IPS DF 6.9 (cell line): Measurements from ENCODE around the gene NR4A3.

Experiments
- DNase-seq: peaks from one replicate; pipeline ENCODE4 v3.0.0-alpha.2; 2013; ENCODE audit warnings: low read depth, low spot score
- H3K27ac ChIP-seq: one replicate; pipeline ENCODE4 v1.5.1; 2013; ENCODE audit warnings: low read length, control low read depth
- H3K27me3 ChIP-seq: 2 replicates; pipeline ENCODE4 v1.6.1; 2013; ENCODE audit warnings: mild to moderate bottlenecking, low read length; ENCODE audit not compliant: control insufficient read depth, insufficient read depth
- H3K36me3 ChIP-seq: 2 replicates; pipeline ENCODE4 v1.6.1; 2013; ENCODE audit warnings: low read length; ENCODE audit not compliant: control insufficient read depth, insufficient read depth
- H3K4me1 ChIP-seq: 2 replicates; pipeline ENCODE4 v1.6.1; 2013; ENCODE audit warnings: low read length; ENCODE audit not compliant: control insufficient read depth, insufficient read depth
- H3K4me3 ChIP-seq: 2 replicates; pipeline ENCODE4 v1.5.1; 2013; ENCODE audit warnings: mild to moderate bottlenecking, low read length
- H3K9me3 ChIP-seq: 2 replicates; pipeline ENCODE4 v1.6.1; 2013; ENCODE audit warnings: low read length, inconsistent platforms; ENCODE audit not compliant: control insufficient read depth, insufficient read depth
- WGBS: extraction: QIAGEN DNeasy Blood & Tissue Kit; methylation state at CpG from one replicate; pipeline ENCODE4 v1.1.7; 2013; ENCODE audit warnings: mixed read lengths, missing lambda C conversion rate; ENCODE audit not compliant: insufficient read length, insufficient coverage; 5-methylcytosine and 5-hydroxymethylcytosine counted together

Gene NR4A3

DNA sequence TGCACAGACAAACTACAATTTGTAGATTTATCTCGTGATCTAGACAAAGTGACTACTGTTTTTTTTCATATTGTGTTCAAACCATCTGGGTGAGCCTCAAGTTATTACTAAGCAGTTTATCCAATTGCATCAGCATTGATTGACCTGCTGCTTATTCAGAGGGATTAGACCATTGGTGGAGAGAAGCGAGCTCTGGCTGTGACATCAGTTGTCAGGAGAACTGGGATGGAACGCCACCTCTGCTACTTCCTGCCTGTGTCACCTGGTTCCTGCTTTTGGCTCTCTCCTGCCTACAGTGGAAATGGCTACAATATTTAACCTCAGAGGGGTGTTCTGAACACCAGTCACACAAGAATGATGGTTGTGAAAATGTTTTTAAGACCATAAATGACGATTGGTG, 12.1 kb downstream of the NR4A3 start:
- H3K27me3 ChIP-seq = peaks cover 13% of the 10 kb centered on the region
- WGBS = no CpG with 5 or more reads among the region's 4 CpGs
- no peak for DNase-seq

DNA sequence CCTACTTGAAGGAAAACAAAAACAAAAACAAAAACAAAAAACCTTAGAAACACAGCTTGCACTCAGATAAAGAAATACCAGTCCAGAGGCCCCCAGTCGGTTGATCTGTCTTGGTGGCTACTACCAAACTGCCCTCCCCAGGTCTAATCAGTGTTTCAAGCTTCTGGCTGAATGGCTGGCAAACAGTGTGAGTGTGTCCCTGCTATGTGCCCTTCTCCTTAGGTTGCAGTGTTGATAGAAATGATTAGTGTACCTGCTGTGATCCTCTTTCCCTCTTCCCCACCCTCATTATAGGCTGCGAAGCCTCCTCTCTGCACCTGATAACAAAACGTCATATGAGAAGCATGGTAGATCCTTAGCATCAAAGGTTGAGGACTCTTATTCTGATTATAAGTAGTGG, 12.8 kb downstream of the NR4A3 start:
- no peak for DNase-seq
- Histone ChIP-seq H3K27ac (no peak overlapping the region), H3K9me3 (no peaks in the 10 kb centered on the region), H3K4me1 (no peaks in the 10 kb centered on the region), H3K36me3 (no peaks in the 10 kb centered on the region), H3K4me3 (no peak overlapping the region), H3K27me3 (peaks cover 6% of the 10 kb centered on the region)
- no CpG with 5 or more reads among the region's 3 CpGs for WGBS

More for the DNA sequence above, 12.1 kb downstream of the NR4A3 start:
- 0 out of 2 replicates have a peak, but pooled peaks cover 1% of the 10 kb centered on the region for H3K4me1 ChIP-seq
- no peak overlapping the region for H3K4me3 ChIP-seq
- no peak overlapping the region for H3K27ac ChIP-seq
- no peaks in the 10 kb centered on the region for H3K9me3 ChIP-seq
- H3K36me3 ChIP-seq = no peaks in the 10 kb centered on the region

DNA sequence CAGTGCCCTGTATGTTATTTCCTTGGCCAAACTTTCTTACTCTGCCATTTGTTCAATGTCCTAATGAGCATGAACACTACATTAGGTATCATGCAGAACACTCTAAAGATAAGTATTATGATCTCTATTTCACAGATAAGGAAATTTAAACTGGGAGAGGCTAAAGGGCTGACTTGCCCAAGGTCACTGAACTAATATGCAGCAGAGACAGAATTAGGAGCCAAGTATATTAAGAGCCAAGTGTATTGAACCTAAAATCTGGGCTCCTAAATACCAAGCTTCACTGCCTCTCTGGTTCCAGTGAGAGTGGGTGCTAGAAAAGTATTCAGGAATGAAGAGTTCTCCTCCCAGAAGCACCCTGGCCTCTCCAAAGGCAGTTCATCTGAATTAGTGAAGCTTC, 13.5 kb downstream of the NR4A3 start:
- H3K4me1 ChIP-seq = no peaks in the 10 kb centered on the region
- H3K27ac ChIP-seq = no peak overlapping the region
- H3K9me3 ChIP-seq = no peaks in the 10 kb centered on the region
- no peaks in the 10 kb centered on the region for H3K36me3 ChIP-seq
- no peak overlapping the region for H3K4me3 ChIP-seq
- DNase-seq = no peak
- H3K27me3 ChIP-seq = no peaks in the 10 kb centered on the region

DNA sequence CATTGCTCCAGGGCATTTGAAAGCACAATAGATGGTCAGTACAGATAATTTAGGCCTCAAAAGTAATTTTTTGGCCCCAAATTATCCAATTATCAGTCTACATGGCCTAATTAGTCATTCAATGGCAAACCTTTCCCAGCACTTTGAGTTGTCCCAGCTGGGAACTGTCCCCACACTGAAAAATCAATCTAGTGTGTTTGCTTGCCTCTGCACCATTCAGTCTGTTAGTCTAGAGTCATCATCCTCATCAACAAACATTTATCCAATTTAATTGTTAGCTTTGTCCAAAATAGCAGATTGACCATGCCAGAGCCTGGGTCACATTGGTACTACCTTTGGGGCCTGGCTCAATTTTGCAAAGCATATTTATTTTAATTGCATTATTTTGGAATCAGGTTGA, 13.9 kb downstream of the NR4A3 start:
- DNase-seq = no peak
- H3K4me3 ChIP-seq = no peak overlapping the region
- no peaks in the 10 kb centered on the region for H3K4me1 ChIP-seq
- H3K36me3 ChIP-seq = no peaks in the 10 kb centered on the region
- no peak overlapping the region for H3K27ac ChIP-seq
- H3K27me3 ChIP-seq = no peaks in the 10 kb centered on the region
- no peaks in the 10 kb centered on the region for H3K9me3 ChIP-seq

DNA sequence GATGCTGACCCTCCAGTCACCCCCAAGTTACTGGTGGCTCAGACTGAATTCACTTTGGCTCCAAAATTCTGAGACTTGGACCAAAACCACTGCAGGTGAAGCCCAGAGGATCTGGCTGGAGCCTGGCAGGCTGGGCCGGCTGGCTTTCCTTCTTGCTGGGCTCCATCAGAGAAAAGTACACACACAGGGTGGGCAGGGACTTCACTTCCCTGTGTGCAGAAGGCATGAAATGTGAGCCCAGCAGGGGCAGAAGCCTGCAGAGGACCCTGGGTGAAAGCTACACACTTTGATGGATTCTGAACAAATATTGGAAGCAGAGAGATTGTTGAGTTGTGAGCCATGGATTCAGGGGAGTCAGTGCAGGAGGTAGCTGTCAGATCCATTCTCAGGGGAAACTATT, 18.4 kb downstream of the NR4A3 start:
- Histone ChIP-seq H3K4me1 (no peaks in the 10 kb centered on the region), H3K9me3 (no peaks in the 10 kb centered on the region), H3K36me3 (no peaks in the 10 kb centered on the region), H3K4me3 (no peak overlapping the region), H3K27ac (no peak overlapping the region), H3K27me3 (no peaks in the 10 kb centered on the region)
- no peak for DNase-seq
- no CpG with 5 or more reads among the region's 1 CpG for whole genome bisulfite sequencing

DNA sequence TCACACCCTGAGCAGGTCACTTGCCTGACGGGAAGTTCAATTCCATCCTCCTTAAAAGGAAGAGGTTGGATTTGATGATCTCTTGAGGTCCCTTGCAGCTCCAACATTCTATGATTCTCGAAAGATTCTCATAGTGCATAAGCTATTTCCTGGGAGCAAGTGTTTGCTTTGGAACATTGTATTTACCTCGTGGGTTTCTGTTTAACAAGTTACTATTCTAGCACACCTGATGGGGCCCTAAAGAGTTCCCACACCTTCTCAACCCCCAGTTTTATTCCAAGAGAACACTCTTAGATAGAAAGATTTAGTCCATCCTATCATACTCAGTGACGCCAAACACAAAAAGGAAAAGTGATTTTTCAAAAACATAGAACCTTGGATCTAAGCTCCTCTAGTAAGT, 23.4 kb downstream of the NR4A3 start:
- WGBS = no CpG with 5 or more reads among the region's 4 CpGs
- Histone ChIP-seq H3K27me3 (no peaks in the 10 kb centered on the region), H3K27ac (no peak overlapping the region), H3K9me3 (no peaks in the 10 kb centered on the region), H3K4me1 (no peaks in the 10 kb centered on the region), H3K36me3 (no peaks in the 10 kb centered on the region), H3K4me3 (no peak overlapping the region)
- no peak for DNase-seq

DNA sequence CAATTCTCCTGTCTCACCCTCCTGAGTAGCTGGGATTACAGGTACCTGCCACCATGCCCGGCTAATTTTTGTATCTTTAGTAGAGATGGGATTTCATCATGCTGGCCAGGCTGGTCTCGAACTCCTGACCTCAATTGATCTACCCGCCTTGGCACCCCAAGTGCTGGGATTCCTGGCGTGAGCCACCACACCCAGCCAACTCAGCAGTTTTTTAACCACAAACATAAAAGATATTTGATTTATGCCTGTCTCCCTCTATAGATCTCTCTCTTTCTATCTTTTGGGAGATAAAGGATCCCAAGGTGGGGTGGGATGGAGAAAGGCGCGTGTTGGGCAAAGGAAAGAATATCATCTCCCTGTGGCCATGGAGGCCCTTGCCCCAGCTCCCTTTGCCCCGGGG, 26.8 kb downstream of the NR4A3 start:
- Histone ChIP-seq H3K27me3 (no peaks in the 10 kb centered on the region), H3K4me1 (no peaks in the 10 kb centered on the region), H3K36me3 (no peaks in the 10 kb centered on the region), H3K4me3 (no peak overlapping the region), H3K9me3 (no peaks in the 10 kb centered on the region), H3K27ac (no peak overlapping the region)
- no CpG with 5 or more reads among the region's 7 CpGs for WGBS
- no peak for DNase-seq

DNA sequence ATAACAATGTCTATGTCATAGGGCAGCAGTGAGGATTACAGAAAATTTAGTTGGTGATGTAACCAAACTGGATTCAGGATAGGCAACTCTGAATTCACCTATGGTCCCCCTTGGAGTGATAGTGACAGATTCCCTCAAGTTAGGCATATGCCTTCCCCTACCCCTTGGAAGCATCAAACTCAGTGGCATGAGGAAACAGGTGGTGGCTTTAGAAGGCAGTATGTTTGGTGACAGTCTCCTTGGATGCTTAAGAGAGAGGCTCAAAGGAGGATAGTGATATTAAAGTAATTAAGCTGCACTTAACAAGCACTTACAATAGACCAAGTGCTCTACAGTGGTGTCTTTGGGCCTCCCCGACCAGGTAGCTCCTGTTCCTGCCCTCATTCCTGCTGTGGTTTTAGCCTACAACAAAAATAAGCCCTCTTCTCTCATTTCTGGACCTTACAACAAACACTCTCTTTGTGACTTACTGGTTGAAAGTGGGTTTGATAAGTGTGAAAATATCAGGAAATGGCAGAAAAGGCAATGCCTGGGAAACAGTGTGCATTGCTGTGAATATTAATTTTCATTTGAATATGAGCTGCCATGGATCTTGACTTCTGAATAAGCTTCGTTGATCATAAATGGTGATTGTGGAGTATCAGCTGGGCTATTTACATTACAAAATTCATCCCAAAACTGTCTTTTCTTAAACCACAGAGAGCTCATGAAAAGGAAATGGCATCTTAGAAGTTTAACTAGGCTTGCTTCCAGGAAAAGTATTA, 29.2 kb downstream of the NR4A3 start:
- H3K4me1 ChIP-seq = no peaks in the 10 kb centered on the region
- DNase-seq = no peak
- no CpG with 5 or more reads among the region's 2 CpGs for WGBS
- H3K27me3 ChIP-seq = no peaks in the 10 kb centered on the region
- H3K36me3 ChIP-seq = no peaks in the 10 kb centered on the region
- H3K27ac ChIP-seq = no peak overlapping the region
- no peaks in the 10 kb centered on the region for H3K9me3 ChIP-seq
- no peak overlapping the region for H3K4me3 ChIP-seq

DNA sequence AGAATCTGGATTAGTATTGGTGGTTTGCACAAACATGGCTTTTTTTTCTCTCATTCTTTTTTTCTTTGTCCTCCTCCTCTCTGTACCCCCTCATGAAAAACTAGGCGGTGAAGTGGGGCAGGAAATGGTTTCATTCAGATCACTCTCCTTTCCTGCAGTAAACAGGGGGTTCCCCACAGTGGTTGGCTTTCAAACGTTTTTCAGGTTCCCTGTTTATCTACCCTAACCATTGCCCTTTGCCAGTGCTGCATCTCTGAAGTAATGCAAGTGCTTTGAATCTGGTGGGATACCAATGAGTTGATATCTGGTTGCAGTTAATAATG, 29.8 kb downstream of the NR4A3 start:
- WGBS = no CpG with 5 or more reads among the region's 2 CpGs
- no peaks in the 10 kb centered on the region for H3K27me3 ChIP-seq
- no peaks in the 10 kb centered on the region for H3K9me3 ChIP-seq
- no peaks in the 10 kb centered on the region for H3K36me3 ChIP-seq
- no peaks in the 10 kb centered on the region for H3K4me1 ChIP-seq
- no peak overlapping the region for H3K4me3 ChIP-seq
- DNase-seq = no peak
- no peak overlapping the region for H3K27ac ChIP-seq

DNA sequence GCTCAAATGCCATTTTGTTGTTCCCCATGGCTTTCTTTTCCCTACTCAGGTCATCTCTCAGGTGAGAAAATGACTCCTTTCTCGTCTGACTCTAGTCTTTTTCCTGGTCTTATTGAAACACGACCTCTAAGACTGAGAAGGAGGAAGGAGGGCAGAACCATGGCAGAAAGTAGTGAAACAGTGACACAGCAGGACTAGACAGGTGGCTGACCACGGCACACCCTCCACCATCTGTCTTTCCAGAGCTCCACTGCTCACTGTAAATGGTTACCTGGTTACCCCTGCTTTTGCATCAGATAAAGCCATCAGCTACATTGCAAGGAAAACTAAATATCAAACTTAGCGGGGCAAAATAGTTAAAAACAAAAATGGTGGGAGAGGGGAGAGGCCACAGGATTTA, 30.9 kb downstream of the NR4A3 start:
- no peaks in the 10 kb centered on the region for H3K9me3 ChIP-seq
- H3K27me3 ChIP-seq = no peaks in the 10 kb centered on the region
- H3K36me3 ChIP-seq = no peaks in the 10 kb centered on the region
- no peak for DNase-seq
- H3K27ac ChIP-seq = no peak overlapping the region
- H3K4me3 ChIP-seq = no peak overlapping the region
- WGBS = no CpG with 5 or more reads among the region's 4 CpGs
- no peaks in the 10 kb centered on the region for H3K4me1 ChIP-seq

DNA sequence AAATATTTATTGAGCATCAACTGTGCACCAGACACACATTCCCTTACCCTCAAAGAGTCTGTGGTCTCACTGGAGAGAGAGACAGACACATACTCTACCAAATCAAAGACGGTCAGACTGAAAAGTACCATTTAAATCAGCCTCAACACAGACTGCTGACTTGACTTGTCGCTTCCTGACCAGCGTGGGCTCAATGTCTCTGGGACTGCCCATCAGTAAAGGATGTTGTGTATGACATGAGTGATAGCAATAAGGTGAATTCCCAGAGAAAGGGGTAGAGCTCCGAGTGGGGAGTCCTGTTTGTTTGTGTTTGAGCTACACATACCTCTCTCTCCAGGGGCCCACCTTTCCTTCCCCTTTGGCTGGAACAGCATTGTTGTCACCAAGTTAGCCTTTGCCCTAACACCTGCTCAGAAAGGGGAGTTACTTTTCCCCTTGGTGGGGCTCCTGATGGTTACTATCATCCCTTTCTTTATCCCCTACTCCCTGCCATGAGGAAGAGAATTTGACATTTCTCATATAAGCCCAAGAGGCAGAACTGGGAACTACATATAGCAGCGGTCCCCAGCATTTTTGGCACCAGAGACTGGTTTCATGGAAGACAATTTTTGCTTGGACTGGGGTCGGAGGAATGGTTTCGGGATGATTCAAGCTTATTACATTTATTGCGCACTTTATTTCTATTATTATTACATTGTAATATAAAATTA, 33.9 kb downstream of the NR4A3 start:
- Histone ChIP-seq H3K27me3 (no peaks in the 10 kb centered on the region), H3K4me3 (no peak overlapping the region), H3K36me3 (no peaks in the 10 kb centered on the region), H3K27ac (no peak overlapping the region), H3K9me3 (no peaks in the 10 kb centered on the region), H3K4me1 (no peaks in the 10 kb centered on the region)
- no CpG with 5 or more reads among the region's 8 CpGs for WGBS
- DNase-seq = no peak
